Measurements from ENCODE around the gene ENTPD6. TPM values are rescaled to one million over a fixed set of nuclear protein-coding genes. Genes with fewer than 3 reads are reported as not detected.

The ENTPD6 gene
- total and polyA plus RNA-seq, 2 experiments from 2014 or later: 32.9 to 50.4 TPM

DNA sequence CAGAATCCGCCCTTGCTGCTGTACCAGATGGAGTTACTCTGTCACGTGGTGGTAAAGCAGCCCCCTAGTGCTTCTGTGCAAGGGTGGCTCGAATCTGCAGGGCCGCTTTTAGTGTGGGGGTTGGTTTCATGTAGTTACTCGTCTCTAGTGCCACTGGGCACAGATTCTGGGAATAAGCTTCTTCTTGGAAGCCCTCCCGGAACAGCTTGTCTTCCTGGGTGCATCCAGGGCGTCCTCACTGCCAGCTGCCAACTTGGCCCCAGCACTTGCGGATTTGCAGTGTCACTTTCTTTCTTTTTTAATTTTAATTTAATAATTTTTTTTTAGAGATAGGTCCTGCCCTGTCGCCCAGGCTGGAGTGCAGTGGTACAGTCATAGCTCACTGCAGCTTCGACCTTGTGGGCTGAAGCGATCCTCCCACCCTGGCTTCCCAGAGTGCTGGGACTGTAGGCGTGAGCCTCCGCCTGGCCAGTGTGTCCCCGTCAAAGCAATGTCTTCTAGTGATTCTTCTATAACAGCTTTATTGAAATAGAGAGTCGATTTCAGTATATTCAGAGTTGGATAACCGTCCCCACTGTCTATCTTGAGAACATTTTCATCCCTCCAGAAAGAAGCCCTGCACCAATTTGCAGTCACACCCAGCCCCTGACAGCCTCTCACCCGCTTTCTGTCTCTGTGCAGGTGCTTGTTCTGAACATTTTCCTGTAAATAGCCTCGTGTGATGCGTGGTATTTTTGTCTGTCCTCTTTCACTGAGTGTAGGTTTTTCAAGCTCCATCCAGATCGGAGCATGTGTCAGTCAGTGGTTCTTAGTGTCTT is 78.2 kb downstream of the ENTPD6 start:
- no peak overlapping the region for H3K9ac ChIP-seq

GRCh38 chr20:25274481-25274880 is 79.0 kb downstream of the ENTPD6 start:
- Histone ChIP-seq H3K27me3 (replicated peaks; ENCODE audit: insufficient read depth) (no peaks in the 10 kb centered on the region), H3K9me2 (ENCODE audit: insufficient read depth) (no peaks in the 10 kb centered on the region), H4K20me1 (ENCODE audit: insufficient read depth) (no peaks in the 10 kb centered on the region), H3K4me3 (no peak overlapping the region), H2AFZ (no peak overlapping the region), H3K9me3 (ENCODE audit: low read depth) (no peaks in the 10 kb centered on the region), H3F3A (ENCODE audit: insufficient read depth) (no peaks in the 10 kb centered on the region), H3K27ac (no peak overlapping the region), H3K4me1 (ENCODE audit: insufficient read depth) (no peaks in the 10 kb centered on the region), H3K9ac (no peak overlapping the region), H3K36me3 (ENCODE audit: low read depth) (peaks cover 21% of the 10 kb centered on the region), H3K79me2 (ENCODE audit: insufficient read depth) (peaks cover 10% of the 10 kb centered on the region; the same call in 1 of the 2 replicates), H3K4me2 (ENCODE audit: unreplicated experiment) (no peak overlapping the region)
- no peak for DNase-seq
- in situ Hi-C loops (cut with MboI): no loop called here
- no peak for TF ChIP-seq EZH2 (IDR thresholded peaks at IDR 0.05; ENCODE audit: insufficient read depth, poor library complexity, severe bottlenecking)
- no peak for TF ChIP-seq EZH2phosphoT487 (IDR thresholded peaks at IDR 0.05; ENCODE audit: insufficient read depth, low read depth)
- WGBS, 2 experiments (ENCODE audit: low coverage in 1 of 2, low lambda C conversion rate in 2 of 2, missing lambda C conversion rate in 2 of 2): 87 to 90% methylated on average over 18 to 19 of the region's 20 CpGs

More for the DNA sequence above, 78.2 kb downstream of the ENTPD6 start:
- Histone ChIP-seq H2AFZ (no peak overlapping the region), H4K20me1 (ENCODE audit: insufficient read depth) (no peaks in the 10 kb centered on the region), H3K4me1 (ENCODE audit: insufficient read depth) (no peaks in the 10 kb centered on the region), H3K36me3 (ENCODE audit: low read depth) (peaks cover 23% of the 10 kb centered on the region), H3F3A (ENCODE audit: insufficient read depth) (no peaks in the 10 kb centered on the region), H3K9me3 (ENCODE audit: low read depth) (no peaks in the 10 kb centered on the region), H3K79me2 (ENCODE audit: insufficient read depth) (peaks cover 15% of the 10 kb centered on the region; the same call in 1 of the 2 replicates), H3K9me2 (ENCODE audit: insufficient read depth) (no peaks in the 10 kb centered on the region), H3K27ac (no peak overlapping the region), H3K4me3 (no peak overlapping the region), H3K4me2 (ENCODE audit: unreplicated experiment) (no peak overlapping the region), H3K27me3 (replicated peaks; ENCODE audit: insufficient read depth) (no peaks in the 10 kb centered on the region)
- TF ChIP-seq EZH2 (IDR thresholded peaks at IDR 0.05; ENCODE audit: insufficient read depth, poor library complexity, severe bottlenecking) (no peak), EZH2phosphoT487 (IDR thresholded peaks at IDR 0.05; ENCODE audit: insufficient read depth, low read depth) (no peak)
- in situ Hi-C loops (cut with MboI): no loop called here
- WGBS, 2 experiments (ENCODE audit: low coverage in 1 of 2, low lambda C conversion rate in 2 of 2, missing lambda C conversion rate in 2 of 2): 64 to 66% methylated on average over 20 of the region's 20 CpGs
- DNase-seq: no peak

GRCh38 chr20:25274891-25275812 is 79.6 kb downstream of the ENTPD6 start:
- Histone ChIP-seq H3K27me3 (replicated peaks; ENCODE audit: insufficient read depth) (no peaks in the 10 kb centered on the region), H3K4me1 (ENCODE audit: insufficient read depth) (no peaks in the 10 kb centered on the region), H2AFZ (no peak overlapping the region), H3F3A (ENCODE audit: insufficient read depth) (no peaks in the 10 kb centered on the region), H3K9me2 (ENCODE audit: insufficient read depth) (no peaks in the 10 kb centered on the region), H4K20me1 (ENCODE audit: insufficient read depth) (no peaks in the 10 kb centered on the region), H3K9me3 (ENCODE audit: low read depth) (no peaks in the 10 kb centered on the region), H3K79me2 (ENCODE audit: insufficient read depth) (peaks cover 10% of the 10 kb centered on the region; the same call in 1 of the 2 replicates), H3K9ac (no peak overlapping the region), H3K4me3 (no peak overlapping the region), H3K4me2 (ENCODE audit: unreplicated experiment) (no peak overlapping the region), H3K27ac (no peak overlapping the region), H3K36me3 (ENCODE audit: low read depth) (peaks cover 21% of the 10 kb centered on the region)
- TF ChIP-seq EZH2 (IDR thresholded peaks at IDR 0.05; ENCODE audit: insufficient read depth, poor library complexity, severe bottlenecking) (no peak), EZH2phosphoT487 (IDR thresholded peaks at IDR 0.05; ENCODE audit: insufficient read depth, low read depth) (no peak)
- no peak for DNase-seq
- 90 to 91% methylated on average over 32 of the region's 32 CpGs for WGBS, 2 experiments (ENCODE audit: low coverage in 1 of 2, low lambda C conversion rate in 2 of 2, missing lambda C conversion rate in 2 of 2)
- in situ Hi-C loops (cut with MboI): no loop called here

DNA sequence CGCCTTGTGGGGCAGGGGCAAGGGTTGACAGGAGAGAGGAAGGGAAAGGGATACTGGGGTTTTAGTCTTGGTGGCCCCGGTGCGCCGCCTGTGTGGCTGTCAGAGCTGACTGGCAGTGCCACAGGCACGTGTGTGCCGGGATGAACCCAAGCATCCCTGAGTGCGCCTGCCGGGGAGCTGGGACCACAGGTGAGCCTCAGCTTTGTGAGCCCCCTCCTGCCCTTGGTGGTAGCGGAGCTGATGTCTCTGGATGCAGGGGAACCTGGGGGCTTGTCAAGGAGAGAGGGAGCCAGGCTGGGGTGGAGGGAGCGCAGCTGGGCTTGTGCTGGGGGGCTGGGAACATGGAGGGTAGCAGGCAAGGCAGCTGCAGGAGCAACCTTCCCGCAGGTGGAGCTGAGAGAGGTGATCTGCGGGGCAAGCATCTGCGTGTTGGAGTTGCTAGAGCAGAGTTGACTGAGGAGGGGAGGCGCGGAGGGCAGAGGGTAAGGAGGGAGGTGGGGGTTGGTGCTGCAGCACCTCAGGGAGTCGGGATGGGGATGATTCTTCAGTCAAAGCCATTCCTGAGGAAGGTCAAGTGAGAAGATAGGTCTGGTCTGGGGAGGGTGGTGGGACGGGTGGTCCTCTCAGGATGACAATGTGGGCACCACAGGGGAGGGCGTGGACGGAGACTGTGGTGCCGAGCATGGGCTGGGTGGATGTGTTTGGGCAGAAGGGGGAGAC is 80.5 kb downstream of the ENTPD6 start:
- Histone ChIP-seq H3K36me3 (ENCODE audit: low read depth) (peaks cover 15% of the 10 kb centered on the region), H3K27me3 (replicated peaks; ENCODE audit: insufficient read depth) (no peaks in the 10 kb centered on the region), H3K9me3 (ENCODE audit: low read depth) (no peaks in the 10 kb centered on the region), H3K9me2 (ENCODE audit: insufficient read depth) (no peaks in the 10 kb centered on the region), H2AFZ (no peak overlapping the region), H3K4me2 (ENCODE audit: unreplicated experiment) (no peak overlapping the region), H3K9ac (no peak overlapping the region), H3K4me3 (no peak overlapping the region), H3K4me1 (ENCODE audit: insufficient read depth) (no peaks in the 10 kb centered on the region), H4K20me1 (ENCODE audit: insufficient read depth) (no peaks in the 10 kb centered on the region), H3K79me2 (ENCODE audit: insufficient read depth) (peaks cover 10% of the 10 kb centered on the region; the same call in 1 of the 2 replicates), H3F3A (ENCODE audit: insufficient read depth) (no peaks in the 10 kb centered on the region), H3K27ac (no peak overlapping the region)
- no peak for TF ChIP-seq EZH2phosphoT487 (IDR thresholded peaks at IDR 0.05; ENCODE audit: insufficient read depth, low read depth)
- no peak for TF ChIP-seq EZH2 (IDR thresholded peaks at IDR 0.05; ENCODE audit: insufficient read depth, poor library complexity, severe bottlenecking)
- in situ Hi-C loops (cut with MboI): no loop called here
- DNase-seq: no peak
- 95 to 98% methylated on average over 15 to 20 of the region's 20 CpGs for WGBS, 2 experiments (ENCODE audit: low coverage in 1 of 2, low lambda C conversion rate in 2 of 2, missing lambda C conversion rate in 2 of 2)

Small RNA genes within 50 kb of the gene (small RNA-seq; reads per million reads assigned to genes)
- not detected for gene AL035252.4 (ENCODE audit: low read depth, low replicate concordance)
- not detected for gene AL121772.2 (ENCODE audit: low read depth, low replicate concordance)
- not detected for gene RF00019 (ENCODE audit: low read depth, low replicate concordance)

Other genes with a start within 250 kb of the ENTPD6 start
- gene CST7, start 246.4 kb upstream of the ENTPD6 start, total RNA-seq (2014; rRNA removed; shearing (Covaris generic)): not detected in 2 replicates
- not detected in 2 replicates for gene CST7, start 246.4 kb upstream of the ENTPD6 start, polyA plus RNA-seq (2016; fragmentation: Nextera tagmentation; extraction: Ambion mirVana)
- 109 and 129 TPM in 2 replicates for gene APMAP, start 203.0 kb upstream of the ENTPD6 start, total RNA-seq (2014; rRNA removed; shearing (Covaris generic))
- gene APMAP, start 203.0 kb upstream of the ENTPD6 start, polyA plus RNA-seq (2016; fragmentation: Nextera tagmentation; extraction: Ambion mirVana): 123 and 129 TPM in 2 replicates
- gene ACSS1, start 137.6 kb upstream of the ENTPD6 start, total RNA-seq (2014; rRNA removed; shearing (Covaris generic)): under 0.01 and 1.1 TPM in 2 replicates
- gene ACSS1, start 137.6 kb upstream of the ENTPD6 start, polyA plus RNA-seq (2016; fragmentation: Nextera tagmentation; extraction: Ambion mirVana): 0.61 and 0.94 TPM in 2 replicates
- gene VSX1, start 113.6 kb upstream of the ENTPD6 start, total RNA-seq (2014; rRNA removed; shearing (Covaris generic)): not detected in 2 replicates
- not detected in 2 replicates for gene VSX1, start 113.6 kb upstream of the ENTPD6 start, polyA plus RNA-seq (2016; fragmentation: Nextera tagmentation; extraction: Ambion mirVana)
- gene PYGB, start 52.4 kb downstream of the ENTPD6 start, total RNA-seq (2014; rRNA removed; shearing (Covaris generic)): 116 and 123 TPM in 2 replicates
- 74.1 and 78.3 TPM in 2 replicates for gene PYGB, start 52.4 kb downstream of the ENTPD6 start, polyA plus RNA-seq (2016; fragmentation: Nextera tagmentation; extraction: Ambion mirVana)
- 48.6 and 50.6 TPM in 2 replicates for gene ABHD12, start 195.1 kb downstream of the ENTPD6 start, total RNA-seq (2014; rRNA removed; shearing (Covaris generic))
- gene ABHD12, start 195.1 kb downstream of the ENTPD6 start, polyA plus RNA-seq (2016; fragmentation: Nextera tagmentation; extraction: Ambion mirVana): 75.0 and 82.1 TPM in 2 replicates
- gene GINS1, start 212.0 kb downstream of the ENTPD6 start, total RNA-seq (2014; rRNA removed; shearing (Covaris generic)): 2.9 and 7.5 TPM in 2 replicates
- gene GINS1, start 212.0 kb downstream of the ENTPD6 start, polyA plus RNA-seq (2016; fragmentation: Nextera tagmentation; extraction: Ambion mirVana): 4.4 and 5.2 TPM in 2 replicates